IMR-90 (cell line): ENCODE results near the gene MXD4. TPM values are rescaled to one million over a fixed set of nuclear protein-coding genes. Genes with fewer than 3 reads are reported as not detected.

Experiments used
- ATAC-seq: fragments of 200-7000 bp; cut with Tn5 transposase; 2 replicates; pipeline ENCODE4 v1.9.1; 2020; ENCODE audit warnings: low read depth, mild to moderate bottlenecking, moderate library complexity
- BruUV-seq: library from RNA; stranded (reverse); fragments of 400-500 nt; replicated peaks from 2 replicates; lab custom pipeline; 2021; lab: Mats Ljungman, UMichigan
- CTCF ChIA-PET: fragments of 300-600 bp; formaldehyde crosslinking; extraction: SDS; loops from one replicate; lab custom pipeline; 2021; ENCODE audit warnings: antibody characterized with exemption; lab: Yijun Ruan, JAX
- POLR2A ChIA-PET: fragments of 300-600 bp; sonication (Branson Sonifier 250); formaldehyde crosslinking; loops from one replicate; lab custom pipeline; 2022; ENCODE audit warnings: antibody characterized with exemption; ENCODE audit not compliant: unreplicated experiment; lab: Charles Lee
- DNase-seq: peaks from one replicate; pipeline ENCODE4 v3.0.0; 2013
- H2AFZ ChIP-seq: replicated peaks from 2 replicates; pipeline ENCODE3; 2013; ENCODE audit warnings: low read length, mild to moderate bottlenecking; ENCODE audit not compliant: poor library complexity
- H2AK5ac ChIP-seq: 2 replicates; pipeline ENCODE4 v1.6.1; 2013; ENCODE audit warnings: low read depth, low read length, inconsistent platforms
- H2AK9ac ChIP-seq: replicated peaks from 2 replicates; pipeline ENCODE3; 2013; ENCODE audit warnings: mild to moderate bottlenecking, low read depth, low read length, moderate library complexity; ENCODE audit not compliant: poor library complexity
- H2BK120ac ChIP-seq: 2 replicates; pipeline ENCODE4 v1.6.1; 2013; ENCODE audit warnings: low read depth, low read length, inconsistent platforms
- H2BK15ac ChIP-seq: 3 replicates; pipeline ENCODE4 v1.6.1; 2013; ENCODE audit warnings: low read depth, low read length, inconsistent platforms
- H2BK20ac ChIP-seq: 2 replicates; pipeline ENCODE4 v1.6.1; 2013; ENCODE audit warnings: low read depth, mild to moderate bottlenecking, inconsistent platforms, low read length, moderate library complexity
- H2BK5ac ChIP-seq: 2 replicates; pipeline ENCODE4 v1.6.1; 2013; ENCODE audit warnings: mild to moderate bottlenecking, low read depth, low read length, inconsistent platforms; ENCODE audit not compliant: poor library complexity, severe bottlenecking
- H3K14ac ChIP-seq: replicated peaks from 2 replicates; pipeline ENCODE4 v1.6.1; 2013; ENCODE audit warnings: low read depth, low read length, inconsistent platforms
- H3K18ac ChIP-seq: 2 replicates; pipeline ENCODE4 v1.6.1; 2013; ENCODE audit warnings: low read depth, low read length, control low read depth
- H3K23ac ChIP-seq: 2 replicates; pipeline ENCODE4 v1.6.1; 2013; ENCODE audit warnings: low read depth, low read length, inconsistent platforms
- H3K27ac ChIP-seq: 2 replicates; pipeline ENCODE4 v1.5.1; 2013; ENCODE audit warnings: mild to moderate bottlenecking, control low read depth, low read length; ENCODE audit not compliant: insufficient read depth
- H3K27me3 ChIP-seq: 2 replicates; pipeline ENCODE4 v1.6.1; 2013; ENCODE audit warnings: low read length; ENCODE audit not compliant: control insufficient read depth, insufficient read depth
- H3K36me3 ChIP-seq: 2 replicates; pipeline ENCODE4 v1.6.1; 2013; ENCODE audit warnings: low read length, mixed read lengths; ENCODE audit not compliant: control insufficient read depth, insufficient read depth
- H3K4ac ChIP-seq: 2 replicates; pipeline ENCODE4 v1.6.1; 2013; ENCODE audit warnings: low read depth, low read length, inconsistent platforms
- H3K4me1 ChIP-seq: 2 replicates; pipeline ENCODE4 v1.6.1; 2013; ENCODE audit warnings: low read length, mixed read lengths; ENCODE audit not compliant: control insufficient read depth, insufficient read depth
- H3K4me2 ChIP-seq: 2 replicates; pipeline ENCODE4 v1.6.1; 2013; ENCODE audit warnings: low read depth, mild to moderate bottlenecking, control low read depth, low read length, moderate library complexity
- H3K4me3 ChIP-seq: 2 replicates; pipeline ENCODE4 v1.5.1; 2013; ENCODE audit warnings: low read depth, mild to moderate bottlenecking, control low read depth, low read length, moderate library complexity; ENCODE audit not compliant: insufficient read depth
- H3K56ac ChIP-seq: 2 replicates; pipeline ENCODE4 v1.6.1; 2013; ENCODE audit warnings: low read length, inconsistent platforms; ENCODE audit not compliant: insufficient read depth; ENCODE audit errors: extremely low read depth
- H3K79me1 ChIP-seq, 2 experiments: 2 replicates each; pipeline ENCODE4 v1.6.1; 2013; ENCODE audit warnings: low read length in 2 of 2, inconsistent platforms in 1 of 2, low read depth in 1 of 2
- H3K9ac ChIP-seq: 2 replicates; pipeline ENCODE4 v1.6.1; 2013; ENCODE audit warnings: low read depth, low read length, control low read depth
- H3K9me1 ChIP-seq: 2 replicates; pipeline ENCODE4 v1.6.1; 2013; ENCODE audit warnings: low read length, inconsistent platforms; ENCODE audit not compliant: insufficient read depth
- H3K9me3 ChIP-seq: 2 replicates; pipeline ENCODE4 v1.6.1; 2013; ENCODE audit warnings: low read length; ENCODE audit not compliant: control insufficient read depth, insufficient read depth
- H4K20me1 ChIP-seq: 2 replicates; pipeline ENCODE4 v1.6.1; 2013; ENCODE audit warnings: low read length, inconsistent platforms; ENCODE audit not compliant: insufficient read depth
- H4K5ac ChIP-seq: 2 replicates; pipeline ENCODE4 v1.6.1; 2013; ENCODE audit warnings: mild to moderate bottlenecking, low read depth, low read length, control low read depth
- H4K8ac ChIP-seq, 2 experiments: 2 replicates each; pipeline ENCODE4 v1.6.1; 2013; ENCODE audit warnings: low read depth in 2 of 2, low read length in 2 of 2, control low read depth in 1 of 2, inconsistent platforms in 1 of 2
- H4K91ac ChIP-seq: 2 replicates; pipeline ENCODE4 v1.6.1; 2013; ENCODE audit warnings: low read depth, low read length, inconsistent platforms; ENCODE audit not compliant: insufficient read depth
- BHLHE40 ChIP-seq: fragments of 150-350 bp; IDR thresholded peaks from 2 replicates; pipeline ENCODE4 v1.6.1; 2016; ENCODE audit warnings: mild to moderate bottlenecking, low read depth, low read length
- CEBPB ChIP-seq: IDR thresholded peaks from 2 replicates; pipeline ENCODE4 v1.6.1; 2012; ENCODE audit warnings: low read depth, low read length, improper control_type of control experiment
- CHD1 ChIP-seq: IDR thresholded peaks from 2 replicates; pipeline ENCODE4 v1.6.1; 2012; ENCODE audit warnings: low read depth, low read length, improper control_type of control experiment
- CTCF ChIP-seq: conservative IDR thresholded peaks from 2 replicates; pipeline ENCODE4 v1.5.1; 2012; ENCODE audit warnings: mild to moderate bottlenecking, low read depth, low read length, improper control_type of control experiment
- ELK1 ChIP-seq: fragments of 150-350 bp; IDR thresholded peaks from 2 replicates; pipeline ENCODE4 v1.6.1; 2016; ENCODE audit warnings: low read depth, mild to moderate bottlenecking, low read length, moderate library complexity, borderline replicate concordance
- FOS ChIP-seq: fragments of 150-350 bp; IDR thresholded peaks from 2 replicates; pipeline ENCODE4 v1.6.1; 2016; ENCODE audit warnings: low read depth, low read length
- MAFK ChIP-seq: IDR thresholded peaks from 2 replicates; pipeline ENCODE4 v1.6.1; 2012; ENCODE audit warnings: low read depth, low read length, improper control_type of control experiment
- MAZ ChIP-seq: IDR thresholded peaks from 2 replicates; pipeline ENCODE4 v1.6.1; 2012; ENCODE audit warnings: low read depth, mild to moderate bottlenecking, low read length, improper control_type of control experiment, moderate library complexity, borderline replicate concordance
- MXI1 ChIP-seq: IDR thresholded peaks from 2 replicates; pipeline ENCODE4 v1.6.1; 2012; ENCODE audit warnings: low read depth, mild to moderate bottlenecking, low read length, moderate library complexity, borderline replicate concordance
- NFE2L2 ChIP-seq: fragments of 150-350 bp; IDR thresholded peaks from 2 replicates; pipeline ENCODE4 v1.6.1; 2016; ENCODE audit warnings: low read depth, mild to moderate bottlenecking, low read length
- POLR2A ChIP-seq: IDR thresholded peaks from 2 replicates; pipeline ENCODE4 v1.6.1; 2012; ENCODE audit warnings: mild to moderate bottlenecking, low read depth, low read length
- RAD21 ChIP-seq: IDR thresholded peaks from 2 replicates; pipeline ENCODE4 v1.6.1; 2012; ENCODE audit warnings: low read length, improper control_type of control experiment
- RCOR1 ChIP-seq: IDR thresholded peaks from 2 replicates; pipeline ENCODE4 v1.6.1; 2012; ENCODE audit warnings: mild to moderate bottlenecking, low read length, improper control_type of control experiment; ENCODE audit not compliant: insufficient replicate concordance
- RFX5 ChIP-seq: IDR thresholded peaks from 2 replicates; pipeline ENCODE4 v1.8.0; 2012; ENCODE audit warnings: low read depth, mild to moderate bottlenecking, low read length, moderate library complexity
- SMC3 ChIP-seq: fragments of 150-350 bp; IDR thresholded peaks from 2 replicates; pipeline ENCODE4 v1.6.1; 2016; ENCODE audit warnings: low read depth, mild to moderate bottlenecking, antibody characterized with exemption, low read length, moderate library complexity
- USF2 ChIP-seq: fragments of 150-350 bp; IDR thresholded peaks from 2 replicates; pipeline ENCODE4 v1.6.1; 2017; ENCODE audit warnings: mild to moderate bottlenecking, antibody characterized with exemption, low read length, low read depth
- WGBS, 2 experiments: methylation state at CpG; one replicate each; pipeline versions ENCODE4 v1.1.5 to v1.1.7; 2013; ENCODE audit warnings: missing lambda C conversion rate in 2 of 2; ENCODE audit not compliant: insufficient read length in 1 of 2; ENCODE audit errors: extremely low coverage in 2 of 2; 5-methylcytosine and 5-hydroxymethylcytosine counted together
- dilution Hi-C: fragments of 300-500 bp; cut with HindIII; formaldehyde crosslinking; loops from one replicate; pipeline ENCODE4 v1.14.3; 2018; ENCODE audit warnings: low sequenced_read_pairs; ENCODE audit not compliant: unreplicated experiment
- in situ Hi-C: fragments of 300-500 bp; cut with MboI; formaldehyde crosslinking; loops from 3 replicates; pipeline ENCODE4 v1.14.3; 2019; ENCODE audit warnings: low sequenced_read_pairs, inconsistent platforms, mixed read lengths
- intact Hi-C: fragments of 100-400 bp; cut with micrococcal nuclease; formaldehyde crosslinking; loops from 2 replicates; pipeline ENCODE4 v1.10.0; 2022
- polyA plus RNA-seq, 3 experiments: library from polyadenylated mRNA; depleted of rRNA; stranded (reverse); fragments of >200 nt; gene quantifications; 2 replicates each; pipeline ENCODE4 v1.2.3, GENCODE V29; 2012; ENCODE audit warnings: low replicate concordance in 1 of 3
- total RNA-seq: library from RNA; depleted of rRNA; stranded (reverse); fragments of >200 nt; gene quantifications from 2 replicates; pipeline ENCODE4 v1.2.3, GENCODE V29; 2012

MXD4 gene
- total and polyA plus RNA-seq, 2 of the 4 experiments (the other 2 are of a cell fraction), result 22.8 to 54.4 TPM

- Histone ChIP-seq H3K36me3 (no peaks in the 10 kb centered on the region), H4K8ac (no peak overlapping the region), H3K18ac (no peak overlapping the region), H2AFZ (no peak overlapping the region), H4K91ac (no peak overlapping the region), H3K27me3 (peaks cover 16% of the 10 kb centered on the region), H3K9ac (no peak overlapping the region), H3K14ac (no peak overlapping the region), H3K9me3 (peaks cover 10% of the 10 kb centered on the region), H3K79me1 (no peaks in the 10 kb centered on the region), H2BK20ac (no peak overlapping the region), H2BK120ac (no peak overlapping the region), H2BK15ac (no peak overlapping the region), H2AK5ac (no peak overlapping the region), H2BK5ac (no peak overlapping the region), H3K4ac (no peak overlapping the region), H2AK9ac (no peak overlapping the region), H3K4me2 (no peak overlapping the region), H3K4me1 (peaks cover 2% of the 10 kb centered on the region; the same call in 1 of the 2 replicates), H3K9me1 (no peaks in the 10 kb centered on the region), H3K56ac (no peak overlapping the region), H3K23ac (no peak overlapping the region), H3K27ac (no peak overlapping the region), H4K20me1 (no peaks in the 10 kb centered on the region), H3K4me3 (no peak overlapping the region), H4K5ac (no peak overlapping the region)
- ChIA-PET CTCF (no interaction called here), POLR2A (no interaction called here)
- in situ Hi-C loops, result no loop called here
- no TSS peak for BruUV-seq
- no peak for ATAC-seq
- TF ChIP-seq POLR2A (no peak), CTCF (no peak), MAZ (no peak), MXI1 (no peak), RFX5 (no peak), CEBPB (no peak), CHD1 (no peak), MAFK (no peak), RCOR1 (no peak), FOS (no peak), USF2 (no peak), BHLHE40 (no peak), ELK1 (no peak), RAD21 (no peak), SMC3 (no peak), NFE2L2 (no peak)
- intact Hi-C loops, result no loop called here
- no peak for DNase-seq
- WGBS, 2 experiments, result 80% methylated on average over 1 of the region's 19 CpGs; no CpG with 5 or more reads in 1 of the 2 experiments
- dilution Hi-C loops, result no loop called here
Observed at GRCh38 chr4:2303121-2303685, 41.3 kb upstream of the MXD4 start.
